KMS-11 (cell line): ENCODE measurements around the gene KLHL29.

ENCODE experiments used
- H2AFZ ChIP-seq: fragments of 200-600 bp; sonication (generic); 2 replicates; pipeline ENCODE4 v1.6.1; 2016; ENCODE audit warnings: antibody characterized with exemption, mixed run types, low read depth
- H3K27ac ChIP-seq: fragments of 200-600 bp; sonication (generic); 2 replicates; pipeline ENCODE4 v1.6.1; 2016; ENCODE audit warnings: mild to moderate bottlenecking, mixed run types
- H3K27me3 ChIP-seq: fragments of 200-600 bp; sonication (generic); 2 replicates; pipeline ENCODE4 v1.6.1; 2017; ENCODE audit warnings: mild to moderate bottlenecking, low read depth, mixed run types, moderate library complexity; ENCODE audit not compliant: insufficient read depth
- H3K36me3 ChIP-seq: fragments of 200-600 bp; sonication (generic); 2 replicates; pipeline ENCODE4 v1.6.1; 2017; ENCODE audit warnings: mild to moderate bottlenecking, mixed run types; ENCODE audit not compliant: insufficient read depth
- H3K4me1 ChIP-seq: fragments of 200-600 bp; sonication (generic); 2 replicates; pipeline ENCODE4 v1.6.1; 2016; ENCODE audit warnings: mild to moderate bottlenecking, low read depth, mixed run types; ENCODE audit not compliant: poor library complexity, severe bottlenecking
- H3K4me2 ChIP-seq: fragments of 200-600 bp; sonication (generic); 2 replicates; pipeline ENCODE4 v1.7.0; 2016; ENCODE audit warnings: mild to moderate bottlenecking, mixed run types
- H3K4me3 ChIP-seq: fragments of 200-600 bp; sonication (generic); IDR thresholded peaks from 2 replicates; pipeline ENCODE4 v1.6.1; 2017; ENCODE audit warnings: low read depth, low read length, mixed read lengths; ENCODE audit not compliant: insufficient read depth
- H3K79me2 ChIP-seq: fragments of 200-600 bp; sonication (generic); 2 replicates; pipeline ENCODE4 v1.6.1; 2016; ENCODE audit warnings: low read depth, mixed run types; ENCODE audit not compliant: insufficient read depth
- H3K9ac ChIP-seq: fragments of 200-600 bp; sonication (generic); 2 replicates; pipeline ENCODE4 v1.6.1; 2016; ENCODE audit warnings: mild to moderate bottlenecking, mixed run types
- H4K20me1 ChIP-seq: fragments of 200-600 bp; sonication (generic); 2 replicates; pipeline ENCODE4 v1.6.1; 2016; ENCODE audit warnings: mild to moderate bottlenecking, mixed run types; ENCODE audit not compliant: insufficient read depth
- CTCF ChIP-seq: fragments of 200-600 bp; sonication (generic); conservative IDR thresholded peaks from 2 replicates; pipeline ENCODE4 v1.6.1; 2017; ENCODE audit warnings: low read depth, mild to moderate bottlenecking, antibody characterized with exemption, low read length, moderate library complexity, mixed read lengths

KLHL29 gene

GRCh38 chr2:23378496-23378895, 6.5 kb upstream of the KLHL29 start:
- Histone ChIP-seq H3K27ac (no peak overlapping the region), H3K79me2 (no peaks in the 10 kb centered on the region), H3K9ac (no peak overlapping the region), H2AFZ (no peak overlapping the region), H3K4me2 (peak overlapping the region; percentile 83; the same call in 1 of the 2 replicates), H3K4me3 (no peak overlapping the region), H3K4me1 (peaks cover 44% of the 10 kb centered on the region), H3K36me3 (no peaks in the 10 kb centered on the region), H3K27me3 (peaks cover 22% of the 10 kb centered on the region), H4K20me1 (no peaks in the 10 kb centered on the region)
- no peak for TF ChIP-seq CTCF

GRCh38 chr2:23379220-23379695, 5.7 kb upstream of the KLHL29 start:
- Histone ChIP-seq H3K9ac (no peak overlapping the region), H3K79me2 (no peaks in the 10 kb centered on the region), H3K4me2 (peak overlapping the region; percentile 83), H2AFZ (no peak overlapping the region), H3K27me3 (peaks cover 30% of the 10 kb centered on the region), H3K4me1 (peaks cover 44% of the 10 kb centered on the region), H3K4me3 (no peak overlapping the region), H3K27ac (no peak overlapping the region), H4K20me1 (no peaks in the 10 kb centered on the region), H3K36me3 (no peaks in the 10 kb centered on the region)
- no peak for TF ChIP-seq CTCF

GRCh38 chr2:23380562-23381065, 4.4 kb upstream of the KLHL29 start:
- H3K4me1 ChIP-seq, result peaks cover 44% of the 10 kb centered on the region
- H3K79me2 ChIP-seq, result no peaks in the 10 kb centered on the region
- H3K27me3 ChIP-seq, result peaks cover 32% of the 10 kb centered on the region
- H3K4me2 ChIP-seq, result peak overlapping the region; percentile 83
- no peak overlapping the region for H3K27ac ChIP-seq
- no peak overlapping the region for H3K9ac ChIP-seq
- H4K20me1 ChIP-seq, result no peaks in the 10 kb centered on the region
- no peak overlapping the region for H3K4me3 ChIP-seq
- no peak for TF ChIP-seq CTCF
- no peak overlapping the region for H2AFZ ChIP-seq
- H3K36me3 ChIP-seq, result no peaks in the 10 kb centered on the region

- Histone ChIP-seq H3K4me2 (peak overlapping the region; percentile 83), H3K27me3 (peaks cover 32% of the 10 kb centered on the region), H3K9ac (no peak overlapping the region), H4K20me1 (no peaks in the 10 kb centered on the region), H3K4me1 (peaks cover 41% of the 10 kb centered on the region), H3K27ac (no peak overlapping the region), H3K79me2 (no peaks in the 10 kb centered on the region), H3K4me3 (no peak overlapping the region), H3K36me3 (no peaks in the 10 kb centered on the region), H2AFZ (no peak overlapping the region)
- no peak for TF ChIP-seq CTCF
Measured at GRCh38 chr2:23381084-23381483, 3.9 kb upstream of the KLHL29 start.
